HG03558 (cell line): ENCODE results near the gene NOXA1.

Source experiments
- ATAC-seq: cut with Tn5 transposase; IDR thresholded peaks from one replicate; pipeline ENCODE4 v1.9.1; 2021; ENCODE audit warnings: moderate number of reproducible peaks; ENCODE audit not compliant: unreplicated experiment; ENCODE audit errors: extremely low read depth

The NOXA1 gene

GRCh38 chr9:137421838-137422603, 1.2 kb upstream of the NOXA1 start:
- no peak for ATAC-seq

GRCh38 chr9:137423514-137424291, 510 bp downstream of the NOXA1 start:
- ATAC-seq = no peak

GRCh38 chr9:137426018-137426681, 3.0 kb downstream of the NOXA1 start:
- ATAC-seq = no peak

GRCh38 chr9:137427454-137428310, 4.5 kb downstream of the NOXA1 start:
- ATAC-seq = no peak

GRCh38 chr9:137428311-137428630, 5.1 kb downstream of the NOXA1 start:
- ATAC-seq = no peak

GRCh38 chr9:137428841-137429545, 5.8 kb downstream of the NOXA1 start:
- ATAC-seq = no peak

- no peak for ATAC-seq
Observed at GRCh38 chr9:137429546-137429890, 6.3 kb downstream of the NOXA1 start.

GRCh38 chr9:137429974-137430722, 7.0 kb downstream of the NOXA1 start:
- ATAC-seq = no peak

GRCh38 chr9:137430723-137431415, 7.7 kb downstream of the NOXA1 start:
- ATAC-seq = no peak

- no peak for ATAC-seq
Observed at GRCh38 chr9:137431416-137431931, 8.3 kb downstream of the NOXA1 start.

GRCh38 chr9:137432687-137433348, 9.6 kb downstream of the NOXA1 start:
- no peak for ATAC-seq

GRCh38 chr9:137433349-137433915, 10.2 kb downstream of the NOXA1 start:
- no peak for ATAC-seq

GRCh38 chr9:137433916-137434431, 10.8 kb downstream of the NOXA1 start:
- no peak for ATAC-seq

GRCh38 chr9:137434498-137435380, 11.5 kb downstream of the NOXA1 start:
- no peak for ATAC-seq

GRCh38 chr9:137435381-137435891, 12.2 kb downstream of the NOXA1 start:
- ATAC-seq = no peak
